ENCODE measurements around the gene PHIP. TPM values are rescaled to one million over a fixed set of nuclear protein-coding genes. Genes with fewer than 3 reads are reported as not detected.

Gene PHIP
- total RNA-seq, 1 experiment from 2014 or later, result 52.4 TPM

GRCh38 chr6:79042088-79042798 lies 35.8 kb downstream of the PHIP start:
- Histone ChIP-seq H2AFZ (ENCODE audit: low read length) (no peak overlapping the region), H3K4me1 (ENCODE audit: low read length) (peaks cover 10% of the 10 kb centered on the region), H3K27me3 (ENCODE audit: low read length) (no peaks in the 10 kb centered on the region), H3K79me2 (ENCODE audit: low read length) (peaks cover 99% of the 10 kb centered on the region), H4K20me1 (ENCODE audit: insufficient read depth, low read depth, low read length) (no peaks in the 10 kb centered on the region), H3K27ac (ENCODE audit: low read length) (no peak overlapping the region), H3K9me2 (replicated peaks; ENCODE audit: insufficient read depth, low read length) (no peaks in the 10 kb centered on the region), H3K9me3 (ENCODE audit: low read length) (no peaks in the 10 kb centered on the region), H3K4me2 (ENCODE audit: low read depth, low read length, poor library complexity, severe bottlenecking) (no peak overlapping the region), H3K36me3 (ENCODE audit: insufficient read depth, low read length) (peaks cover 69% of the 10 kb centered on the region), H3K9ac (ENCODE audit: low read length) (no peak overlapping the region), H3K4me3 (ENCODE audit: low read length) (no peak overlapping the region)
- DNase-seq, result no peak

- no peak for DNase-seq
- H3K36me3 ChIP-seq (ENCODE audit: insufficient read depth, low read length), result peaks cover 75% of the 10 kb centered on the region
Measured at GRCh38 chr6:79040083-79040482, 38.0 kb downstream of the PHIP start.

DNA sequence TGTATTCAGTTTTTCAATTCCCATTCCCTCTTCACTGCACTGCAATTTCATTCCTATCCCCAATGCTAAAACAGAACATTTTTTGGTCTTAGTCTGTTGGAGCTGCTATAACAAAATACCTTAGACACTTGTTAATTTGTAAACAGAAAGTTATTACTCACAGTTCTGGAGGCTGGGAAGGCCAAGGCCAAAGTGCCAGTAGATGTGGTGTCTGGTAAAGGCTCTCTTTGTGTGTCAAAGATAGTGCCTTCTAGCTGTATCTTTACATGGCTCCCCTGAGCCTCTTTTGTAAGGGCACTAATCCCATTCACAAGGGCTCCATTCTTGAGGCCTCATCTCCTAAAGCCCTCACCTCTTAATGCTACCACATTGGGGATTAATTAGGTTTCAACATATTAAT lies 40.0 kb downstream of the PHIP start:
- H3K4me3 ChIP-seq (ENCODE audit: low read length), result no peak overlapping the region
- H3K9me2 ChIP-seq (replicated peaks; ENCODE audit: insufficient read depth, low read length), result no peaks in the 10 kb centered on the region
- no peaks in the 10 kb centered on the region for H3K9me3 ChIP-seq (ENCODE audit: low read length)
- H3K9ac ChIP-seq (ENCODE audit: low read length), result no peak overlapping the region
- H3K4me2 ChIP-seq (ENCODE audit: low read depth, low read length, poor library complexity, severe bottlenecking), result no peak overlapping the region
- peaks cover 82% of the 10 kb centered on the region for H3K36me3 ChIP-seq (ENCODE audit: insufficient read depth, low read length)
- peaks cover 98% of the 10 kb centered on the region for H3K79me2 ChIP-seq (ENCODE audit: low read length)
- no peaks in the 10 kb centered on the region for H4K20me1 ChIP-seq (ENCODE audit: insufficient read depth, low read depth, low read length)
- H3K27ac ChIP-seq (ENCODE audit: low read length), result no peak overlapping the region
- no peaks in the 10 kb centered on the region for H3K4me1 ChIP-seq (ENCODE audit: low read length)
- DNase-seq, result no peak
- no peak overlapping the region for H2AFZ ChIP-seq (ENCODE audit: low read length)
- no peaks in the 10 kb centered on the region for H3K27me3 ChIP-seq (ENCODE audit: low read length)

More at GRCh38 chr6:79040083-79040482, 38.0 kb downstream of the PHIP start:
- no peaks in the 10 kb centered on the region for H3K9me2 ChIP-seq (replicated peaks; ENCODE audit: insufficient read depth, low read length)
- no peaks in the 10 kb centered on the region for H3K9me3 ChIP-seq (ENCODE audit: low read length)
- no peak overlapping the region for H3K27ac ChIP-seq (ENCODE audit: low read length)
- H4K20me1 ChIP-seq (ENCODE audit: insufficient read depth, low read depth, low read length), result no peaks in the 10 kb centered on the region
- no peak overlapping the region for H3K4me2 ChIP-seq (ENCODE audit: low read depth, low read length, poor library complexity, severe bottlenecking)
- H3K4me3 ChIP-seq (ENCODE audit: low read length), result no peak overlapping the region
- H2AFZ ChIP-seq (ENCODE audit: low read length), result no peak overlapping the region
- H3K4me1 ChIP-seq (ENCODE audit: low read length), result peaks cover 10% of the 10 kb centered on the region
- H3K27me3 ChIP-seq (ENCODE audit: low read length), result no peaks in the 10 kb centered on the region
- no peak overlapping the region for H3K9ac ChIP-seq (ENCODE audit: low read length)
- H3K79me2 ChIP-seq (ENCODE audit: low read length), result peaks cover 98% of the 10 kb centered on the region

DNA sequence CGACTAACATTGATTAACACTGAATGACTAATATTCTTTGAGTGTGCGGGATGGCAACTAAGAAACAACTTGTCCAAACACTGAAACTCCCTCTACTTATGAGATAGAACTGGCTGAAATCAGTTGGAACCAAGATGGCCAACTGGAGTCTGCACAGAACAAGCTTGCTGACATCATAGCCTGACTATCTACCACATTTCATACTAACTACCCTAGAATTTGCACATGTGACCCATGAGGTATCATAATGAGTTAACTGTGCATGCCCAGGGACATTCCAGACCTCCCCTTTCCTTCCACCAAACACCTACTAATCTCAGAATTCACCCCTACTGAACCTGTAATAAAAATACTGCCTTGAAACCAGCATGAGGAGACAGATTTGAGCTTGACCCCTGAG lies 43.2 kb downstream of the PHIP start:
- Histone ChIP-seq H4K20me1 (ENCODE audit: insufficient read depth, low read depth, low read length) (no peaks in the 10 kb centered on the region), H3K4me3 (ENCODE audit: low read length) (no peak overlapping the region), H3K9me3 (ENCODE audit: low read length) (no peaks in the 10 kb centered on the region), H3K9ac (ENCODE audit: low read length) (no peak overlapping the region), H3K36me3 (ENCODE audit: insufficient read depth, low read length) (peaks cover 77% of the 10 kb centered on the region), H3K79me2 (ENCODE audit: low read length) (peaks cover 98% of the 10 kb centered on the region), H3K27ac (ENCODE audit: low read length) (no peak overlapping the region), H3K4me1 (ENCODE audit: low read length) (no peaks in the 10 kb centered on the region), H3K4me2 (ENCODE audit: low read depth, low read length, poor library complexity, severe bottlenecking) (no peak overlapping the region), H3K9me2 (replicated peaks; ENCODE audit: insufficient read depth, low read length) (no peaks in the 10 kb centered on the region), H3K27me3 (ENCODE audit: low read length) (no peaks in the 10 kb centered on the region), H2AFZ (ENCODE audit: low read length) (no peak overlapping the region)
- no peak for DNase-seq

- Histone ChIP-seq H3K36me3 (ENCODE audit: insufficient read depth, low read length) (peaks cover 70% of the 10 kb centered on the region), H3K9me3 (ENCODE audit: low read length) (no peaks in the 10 kb centered on the region), H4K20me1 (ENCODE audit: insufficient read depth, low read depth, low read length) (no peaks in the 10 kb centered on the region), H3K79me2 (ENCODE audit: low read length) (peaks cover 99% of the 10 kb centered on the region), H3K4me2 (ENCODE audit: low read depth, low read length, poor library complexity, severe bottlenecking) (no peak overlapping the region), H3K9me2 (replicated peaks; ENCODE audit: insufficient read depth, low read length) (no peaks in the 10 kb centered on the region), H3K4me3 (ENCODE audit: low read length) (no peak overlapping the region), H3K4me1 (ENCODE audit: low read length) (no peaks in the 10 kb centered on the region), H3K27me3 (ENCODE audit: low read length) (no peaks in the 10 kb centered on the region), H2AFZ (ENCODE audit: low read length) (no peak overlapping the region), H3K27ac (ENCODE audit: low read length) (no peak overlapping the region), H3K9ac (ENCODE audit: low read length) (no peak overlapping the region)
- no peak for DNase-seq
Measured at GRCh38 chr6:79033279-79033678, 44.8 kb downstream of the PHIP start.

GRCh38 chr6:79031821-79032590 lies 46.0 kb downstream of the PHIP start:
- Histone ChIP-seq H3K27me3 (ENCODE audit: low read length) (no peaks in the 10 kb centered on the region), H3K4me3 (ENCODE audit: low read length) (no peak overlapping the region), H4K20me1 (ENCODE audit: insufficient read depth, low read depth, low read length) (no peaks in the 10 kb centered on the region), H3K9me3 (ENCODE audit: low read length) (no peaks in the 10 kb centered on the region), H3K4me2 (ENCODE audit: low read depth, low read length, poor library complexity, severe bottlenecking) (no peak overlapping the region), H3K27ac (ENCODE audit: low read length) (no peak overlapping the region), H3K4me1 (ENCODE audit: low read length) (no peaks in the 10 kb centered on the region), H3K9me2 (replicated peaks; ENCODE audit: insufficient read depth, low read length) (no peaks in the 10 kb centered on the region), H2AFZ (ENCODE audit: low read length) (no peak overlapping the region), H3K79me2 (ENCODE audit: low read length) (peaks cover 98% of the 10 kb centered on the region), H3K36me3 (ENCODE audit: insufficient read depth, low read length) (peaks cover 57% of the 10 kb centered on the region), H3K9ac (ENCODE audit: low read length) (no peak overlapping the region)
- DNase-seq, result no peak

- no peak for DNase-seq
- Histone ChIP-seq H3K9me2 (replicated peaks; ENCODE audit: insufficient read depth, low read length) (no peaks in the 10 kb centered on the region), H3K4me2 (ENCODE audit: low read depth, low read length, poor library complexity, severe bottlenecking) (no peak overlapping the region), H3K27me3 (ENCODE audit: low read length) (no peaks in the 10 kb centered on the region), H2AFZ (ENCODE audit: low read length) (no peak overlapping the region), H3K27ac (ENCODE audit: low read length) (no peak overlapping the region), H4K20me1 (ENCODE audit: insufficient read depth, low read depth, low read length) (no peaks in the 10 kb centered on the region), H3K36me3 (ENCODE audit: insufficient read depth, low read length) (peaks cover 59% of the 10 kb centered on the region), H3K9ac (ENCODE audit: low read length) (no peak overlapping the region), H3K4me1 (ENCODE audit: low read length) (no peaks in the 10 kb centered on the region), H3K79me2 (ENCODE audit: low read length) (peaks cover 98% of the 10 kb centered on the region), H3K9me3 (ENCODE audit: low read length) (no peaks in the 10 kb centered on the region), H3K4me3 (ENCODE audit: low read length) (no peak overlapping the region)
Measured at GRCh38 chr6:79030511-79030910, 47.5 kb downstream of the PHIP start.

DNA sequence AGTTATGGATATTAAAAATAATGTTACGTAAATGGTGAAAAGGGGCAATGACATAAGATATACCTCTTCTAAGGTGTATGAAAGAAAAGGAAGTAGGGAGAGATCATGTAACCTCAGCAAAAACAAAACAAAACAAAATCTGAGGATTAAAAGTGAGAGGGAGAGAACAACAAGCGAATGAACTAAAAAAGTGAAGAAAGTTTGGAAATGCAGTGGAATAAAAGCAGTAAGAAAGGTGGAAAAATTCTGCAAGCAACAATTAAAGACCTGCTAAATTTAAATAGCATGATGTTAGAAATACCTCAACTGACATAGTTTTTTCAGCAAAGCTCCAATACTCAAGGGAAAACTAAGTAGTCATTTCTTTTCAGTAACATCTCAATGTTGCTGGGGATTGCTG lies 48.0 kb downstream of the PHIP start:
- Histone ChIP-seq H2AFZ (ENCODE audit: low read length) (no peak overlapping the region), H3K36me3 (ENCODE audit: insufficient read depth, low read length) (peaks cover 62% of the 10 kb centered on the region), H3K9ac (ENCODE audit: low read length) (no peak overlapping the region), H3K27me3 (ENCODE audit: low read length) (no peaks in the 10 kb centered on the region), H3K9me2 (replicated peaks; ENCODE audit: insufficient read depth, low read length) (no peaks in the 10 kb centered on the region), H3K4me1 (ENCODE audit: low read length) (no peaks in the 10 kb centered on the region), H3K79me2 (ENCODE audit: low read length) (peaks cover 98% of the 10 kb centered on the region), H3K27ac (ENCODE audit: low read length) (no peak overlapping the region), H3K9me3 (ENCODE audit: low read length) (no peaks in the 10 kb centered on the region), H3K4me3 (ENCODE audit: low read length) (no peak overlapping the region), H3K4me2 (ENCODE audit: low read depth, low read length, poor library complexity, severe bottlenecking) (no peak overlapping the region), H4K20me1 (ENCODE audit: insufficient read depth, low read depth, low read length) (no peaks in the 10 kb centered on the region)
- DNase-seq, result no peak

All from Karpas-422 (cell line).